ENCODE measurements around the gene KRT86. TPM values are rescaled to one million over a fixed set of nuclear protein-coding genes. Genes with fewer than 3 reads are reported as not detected.

KRT86 gene
- total and polyA plus RNA-seq, 4 donors = 0.39 to 3.2 (median 1.3) TPM

DNA sequence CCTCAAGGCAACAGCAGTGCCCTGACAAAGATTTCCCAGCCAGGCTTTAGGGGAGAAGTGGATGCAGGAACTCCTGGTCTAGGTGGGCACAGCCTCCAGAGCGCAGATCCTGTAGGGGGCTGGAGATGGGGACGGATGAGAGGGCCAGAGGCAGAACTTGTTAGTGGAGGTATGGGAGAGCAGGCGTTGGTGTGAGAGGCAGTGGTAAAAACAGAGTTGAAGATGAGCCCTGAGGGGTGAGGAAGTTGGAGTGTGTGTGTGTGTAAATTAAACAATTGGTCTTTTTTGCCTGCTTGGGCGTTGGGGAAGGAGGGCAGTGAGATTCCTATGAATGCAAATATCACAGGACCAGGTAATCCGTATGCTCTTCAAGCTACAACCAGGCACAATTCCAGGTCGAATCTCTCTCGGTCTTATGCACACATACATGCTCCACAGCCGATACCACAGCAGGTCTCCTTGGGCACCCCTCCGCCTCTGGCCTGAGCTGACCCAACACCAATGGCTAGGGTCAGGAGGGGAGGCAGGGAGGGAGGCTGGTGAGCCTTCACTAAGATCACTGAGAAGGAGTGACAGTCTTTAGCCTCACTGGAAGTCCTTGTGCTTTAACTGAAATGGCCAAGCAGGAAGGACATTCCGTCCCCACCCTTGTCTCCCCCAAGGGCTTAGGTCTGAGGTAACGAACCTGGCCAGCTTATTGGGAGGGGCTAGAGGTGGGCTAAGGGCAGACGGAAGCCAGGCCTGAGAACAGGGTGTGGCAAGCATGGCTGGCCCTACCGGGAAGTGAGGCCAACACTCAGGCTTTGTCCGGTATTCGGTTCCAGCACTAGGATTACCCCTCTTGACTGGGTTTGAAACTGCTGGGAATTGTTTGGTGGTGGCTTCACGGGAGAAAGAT, 42.9 kb upstream of the KRT86 start:
- Histone ChIP-seq H3K27ac (ENCODE audit: low read depth in 1 of 2, low read length in 2 of 2) (peak overlapping the region in 1 of 2 donors; percentile 95), H3K4me3 (ENCODE audit: low read length in 2 of 2) (no peak overlapping the region), H3K9me3 (ENCODE audit: control insufficient read depth, low read length) (no peaks in the 10 kb centered on the region), H3K4me1 (ENCODE audit: control insufficient read depth in 1 of 2, insufficient read depth in 2 of 2, low read length in 2 of 2) (peaks cover 0 to 4% of the 10 kb centered on the region in 2 donors), H3K27me3 (ENCODE audit: control insufficient read depth in 1 of 2, insufficient read depth in 2 of 2, low read length in 1 of 2) (no peaks in the 10 kb centered on the region), H3K36me3 (ENCODE audit: control insufficient read depth in 1 of 2, insufficient read depth in 2 of 2, low read length in 1 of 2) (no peaks in the 10 kb centered on the region)
- 86 to 91% methylated on average over 16 of the region's 16 CpGs for WGBS, 2 donors
- DNase-seq (peak in 1 of 2 donors; percentile 55), ATAC-seq (ENCODE audit: low FRiP score) (no peak)
- intact Hi-C loops (cut with DNase I) = loop anchor here in 1 of 2 donors (5.0 kb wide), 1 partner anchor 46 kb away; no protein-coding TSS in a partner anchor

GRCh38 chr12:52232203-52232673, 42.2 kb upstream of the KRT86 start:
- WGBS, 2 donors = 81 to 86% methylated on average over 12 of the region's 12 CpGs
- no peak for ATAC-seq (ENCODE audit: low FRiP score)
- Histone ChIP-seq H3K4me1 (ENCODE audit: control insufficient read depth in 1 of 2, insufficient read depth in 2 of 2, low read length in 2 of 2) (peaks cover 0 to 4% of the 10 kb centered on the region in 2 donors), H3K27ac (ENCODE audit: low read depth in 1 of 2, low read length in 2 of 2) (no peak overlapping the region), H3K4me3 (ENCODE audit: low read length in 2 of 2) (no peak overlapping the region), H3K36me3 (ENCODE audit: control insufficient read depth in 1 of 2, insufficient read depth in 2 of 2, low read length in 1 of 2) (no peaks in the 10 kb centered on the region), H3K9me3 (ENCODE audit: control insufficient read depth, low read length) (no peaks in the 10 kb centered on the region), H3K27me3 (ENCODE audit: control insufficient read depth in 1 of 2, insufficient read depth in 2 of 2, low read length in 1 of 2) (no peaks in the 10 kb centered on the region)
- intact Hi-C loops (cut with DNase I) = loop anchor here in 1 of 2 donors (5.0 kb wide), 1 partner anchor 45 kb away; no protein-coding TSS in a partner anchor
- DNase-seq = peak in 1 of 2 donors; percentile 69

GRCh38 chr12:52232674-52233461, 41.6 kb upstream of the KRT86 start, which contains the start of gene KRT7:
TSS of gene KRT7 (plus strand) at chr12:52233243. CDS start at chr12:52233297, 54 bp downstream.
- no peaks in the 10 kb centered on the region for H3K27me3 ChIP-seq (ENCODE audit: control insufficient read depth in 1 of 2, insufficient read depth in 2 of 2, low read length in 1 of 2)
- intact Hi-C loops (cut with DNase I) = loop anchor here in 1 of 2 donors (5.0 kb wide), 1 partner anchor 44 kb away; no protein-coding TSS in a partner anchor
- H3K27ac ChIP-seq (ENCODE audit: low read depth in 1 of 2, low read length in 2 of 2) = no peak within 1 kb of the TSS
- H3K36me3 ChIP-seq (ENCODE audit: control insufficient read depth in 1 of 2, insufficient read depth in 2 of 2, low read length in 1 of 2) = no peaks in the 10 kb centered on the region
- H3K4me1 ChIP-seq (ENCODE audit: control insufficient read depth in 1 of 2, insufficient read depth in 2 of 2, low read length in 2 of 2) = peaks cover 0 to 4% of the 10 kb centered on the region in 2 donors
- 16 to 20% methylated on average over 45 to 58 of the region's 58 CpGs for WGBS, 2 donors
- no peak within 1 kb of the TSS for H3K4me3 ChIP-seq (ENCODE audit: low read length in 2 of 2)
- no peak for ATAC-seq (ENCODE audit: low FRiP score)
- H3K9me3 ChIP-seq (ENCODE audit: control insufficient read depth, low read length) = no peaks in the 10 kb centered on the region
- peak in 1 of 2 donors; percentile 77 for DNase-seq

GRCh38 chr12:52233462-52234207, 40.8 kb upstream of the KRT86 start:
- no peaks in the 10 kb centered on the region for H3K9me3 ChIP-seq (ENCODE audit: control insufficient read depth, low read length)
- peaks cover 0 to 4% of the 10 kb centered on the region in 2 donors for H3K4me1 ChIP-seq (ENCODE audit: control insufficient read depth in 1 of 2, insufficient read depth in 2 of 2, low read length in 2 of 2)
- no peak overlapping the region for H3K27ac ChIP-seq (ENCODE audit: low read depth in 1 of 2, low read length in 2 of 2)
- DNase-seq = peak in 1 of 2 donors; percentile 70
- ATAC-seq (ENCODE audit: low FRiP score) = no peak
- WGBS, 2 donors = 48 to 56% methylated on average over 36 to 40 of the region's 40 CpGs
- no peaks in the 10 kb centered on the region for H3K36me3 ChIP-seq (ENCODE audit: control insufficient read depth in 1 of 2, insufficient read depth in 2 of 2, low read length in 1 of 2)
- intact Hi-C loops (cut with DNase I) = loop anchor here in 1 of 2 donors (5.0 kb wide), 1 partner anchor 44 kb away; no protein-coding TSS in a partner anchor
- no peak overlapping the region for H3K4me3 ChIP-seq (ENCODE audit: low read length in 2 of 2)
- H3K27me3 ChIP-seq (ENCODE audit: control insufficient read depth in 1 of 2, insufficient read depth in 2 of 2, low read length in 1 of 2) = no peaks in the 10 kb centered on the region

DNA sequence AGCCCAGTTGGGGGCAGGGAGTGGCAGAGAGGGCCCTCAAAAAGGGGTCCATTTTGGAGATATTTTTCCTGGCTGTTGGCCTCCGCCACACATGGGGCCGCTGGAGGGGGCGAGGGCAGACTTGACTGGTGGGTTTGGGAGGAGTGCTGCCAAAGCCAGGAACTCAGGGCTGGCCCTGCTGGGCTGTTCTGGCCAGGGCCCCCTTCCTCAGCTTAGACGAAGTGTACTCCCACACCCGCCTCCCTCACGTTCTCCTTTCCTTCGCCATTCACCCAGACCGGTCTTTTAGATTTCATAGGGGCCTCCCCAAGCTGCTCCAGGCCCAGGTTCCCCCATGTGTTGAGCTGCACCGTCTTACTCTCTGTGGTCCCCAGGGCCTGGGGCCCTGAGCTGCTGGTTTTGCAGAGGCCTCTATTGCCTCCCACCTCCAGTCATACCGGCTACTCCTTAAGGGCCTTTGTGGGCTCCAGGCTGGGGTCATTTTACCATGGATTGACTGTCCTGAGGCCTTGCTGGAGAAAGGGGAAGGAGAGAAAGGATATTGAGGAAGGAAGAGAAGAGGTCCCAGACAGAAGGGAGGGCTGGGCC, 40.1 kb upstream of the KRT86 start:
- ATAC-seq (ENCODE audit: low FRiP score) (no peak), DNase-seq (peak in 1 of 2 donors; percentile 59)
- no peak overlapping the region for H3K27ac ChIP-seq (ENCODE audit: low read depth in 1 of 2, low read length in 2 of 2)
- no peaks in the 10 kb centered on the region for H3K9me3 ChIP-seq (ENCODE audit: control insufficient read depth, low read length)
- H3K4me1 ChIP-seq (ENCODE audit: control insufficient read depth in 1 of 2, insufficient read depth in 2 of 2, low read length in 2 of 2) = peaks cover 0 to 4% of the 10 kb centered on the region in 2 donors
- intact Hi-C loops (cut with DNase I) = loop anchor here in 1 of 2 donors (5.0 kb wide), 1 partner anchor 43 kb away; no protein-coding TSS in a partner anchor
- H3K27me3 ChIP-seq (ENCODE audit: control insufficient read depth in 1 of 2, insufficient read depth in 2 of 2, low read length in 1 of 2) = no peaks in the 10 kb centered on the region
- 89 to 96% methylated on average over 10 of the region's 10 CpGs for WGBS, 2 donors
- H3K36me3 ChIP-seq (ENCODE audit: control insufficient read depth in 1 of 2, insufficient read depth in 2 of 2, low read length in 1 of 2) = no peaks in the 10 kb centered on the region
- H3K4me3 ChIP-seq (ENCODE audit: low read length in 2 of 2) = no peak overlapping the region

DNA sequence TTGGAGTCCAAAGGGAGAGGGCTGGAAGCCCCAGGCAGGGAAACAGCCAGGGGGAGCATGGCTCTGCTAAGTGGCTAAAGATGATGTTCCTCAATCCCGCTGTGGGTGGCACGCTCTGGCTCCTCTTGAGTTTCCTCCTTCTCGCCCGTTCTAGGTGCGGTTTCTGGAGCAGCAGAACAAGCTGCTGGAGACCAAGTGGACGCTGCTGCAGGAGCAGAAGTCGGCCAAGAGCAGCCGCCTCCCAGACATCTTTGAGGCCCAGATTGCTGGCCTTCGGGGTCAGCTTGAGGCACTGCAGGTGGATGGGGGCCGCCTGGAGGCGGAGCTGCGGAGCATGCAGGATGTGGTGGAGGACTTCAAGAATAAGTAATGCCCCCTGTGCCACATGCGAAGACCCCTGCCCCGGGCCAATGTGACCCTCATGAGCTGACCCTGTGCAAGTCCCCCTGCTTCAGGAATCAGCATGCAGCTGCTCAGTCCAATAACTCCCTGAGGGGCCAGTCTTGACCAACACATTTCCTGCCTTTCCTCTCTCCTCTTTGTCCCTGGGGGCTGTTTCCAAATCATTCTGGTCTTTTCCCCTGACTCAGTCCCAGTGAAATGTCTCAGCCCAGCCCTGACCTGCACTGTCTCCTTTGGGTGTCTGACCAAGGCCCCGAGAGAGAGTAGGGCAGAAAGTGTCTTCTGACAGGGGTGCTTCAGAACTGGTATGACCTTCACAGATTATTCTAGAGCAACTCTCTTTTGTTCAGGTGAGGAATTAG, 39.3 kb upstream of the KRT86 start:
- Histone ChIP-seq H3K36me3 (ENCODE audit: control insufficient read depth in 1 of 2, insufficient read depth in 2 of 2, low read length in 1 of 2) (no peaks in the 10 kb centered on the region), H3K4me1 (ENCODE audit: control insufficient read depth in 1 of 2, insufficient read depth in 2 of 2, low read length in 2 of 2) (peaks cover 0 to 4% of the 10 kb centered on the region in 2 donors), H3K27me3 (ENCODE audit: control insufficient read depth in 1 of 2, insufficient read depth in 2 of 2, low read length in 1 of 2) (no peaks in the 10 kb centered on the region), H3K4me3 (ENCODE audit: low read length in 2 of 2) (no peak overlapping the region), H3K27ac (ENCODE audit: low read depth in 1 of 2, low read length in 2 of 2) (no peak overlapping the region), H3K9me3 (ENCODE audit: control insufficient read depth, low read length) (no peaks in the 10 kb centered on the region)
- ATAC-seq (ENCODE audit: low FRiP score) (no peak), DNase-seq (no peak)
- intact Hi-C loops (cut with DNase I) = no loop called here
- 96 to 98% methylated on average over 15 of the region's 15 CpGs for WGBS, 2 donors

- Histone ChIP-seq H3K4me1 (ENCODE audit: control insufficient read depth in 1 of 2, insufficient read depth in 2 of 2, low read length in 2 of 2) (peaks cover 0 to 4% of the 10 kb centered on the region in 2 donors), H3K27me3 (ENCODE audit: control insufficient read depth in 1 of 2, insufficient read depth in 2 of 2, low read length in 1 of 2) (no peaks in the 10 kb centered on the region), H3K27ac (ENCODE audit: low read depth in 1 of 2, low read length in 2 of 2) (no peak overlapping the region), H3K4me3 (ENCODE audit: low read length in 2 of 2) (no peak overlapping the region), H3K36me3 (ENCODE audit: control insufficient read depth in 1 of 2, insufficient read depth in 2 of 2, low read length in 1 of 2) (no peaks in the 10 kb centered on the region), H3K9me3 (ENCODE audit: control insufficient read depth, low read length) (no peaks in the 10 kb centered on the region)
- intact Hi-C loops (cut with DNase I) = no loop called here
- DNase-seq = no peak
- no peak for ATAC-seq (ENCODE audit: low FRiP score)
- 94 to 97% methylated on average over 4 of the region's 4 CpGs for WGBS, 2 donors
These were observed 38.6 kb upstream of the KRT86 start for GRCh38 chr12:52235822-52236361.
